NCI-H146 (cell line): ENCODE results near the gene NTPCR.

ENCODE experiments used
- DNase-seq: peaks from one replicate; lab custom pipeline; 2025; lab: John Stamatoyannopoulos, UW

Gene NTPCR

DNA sequence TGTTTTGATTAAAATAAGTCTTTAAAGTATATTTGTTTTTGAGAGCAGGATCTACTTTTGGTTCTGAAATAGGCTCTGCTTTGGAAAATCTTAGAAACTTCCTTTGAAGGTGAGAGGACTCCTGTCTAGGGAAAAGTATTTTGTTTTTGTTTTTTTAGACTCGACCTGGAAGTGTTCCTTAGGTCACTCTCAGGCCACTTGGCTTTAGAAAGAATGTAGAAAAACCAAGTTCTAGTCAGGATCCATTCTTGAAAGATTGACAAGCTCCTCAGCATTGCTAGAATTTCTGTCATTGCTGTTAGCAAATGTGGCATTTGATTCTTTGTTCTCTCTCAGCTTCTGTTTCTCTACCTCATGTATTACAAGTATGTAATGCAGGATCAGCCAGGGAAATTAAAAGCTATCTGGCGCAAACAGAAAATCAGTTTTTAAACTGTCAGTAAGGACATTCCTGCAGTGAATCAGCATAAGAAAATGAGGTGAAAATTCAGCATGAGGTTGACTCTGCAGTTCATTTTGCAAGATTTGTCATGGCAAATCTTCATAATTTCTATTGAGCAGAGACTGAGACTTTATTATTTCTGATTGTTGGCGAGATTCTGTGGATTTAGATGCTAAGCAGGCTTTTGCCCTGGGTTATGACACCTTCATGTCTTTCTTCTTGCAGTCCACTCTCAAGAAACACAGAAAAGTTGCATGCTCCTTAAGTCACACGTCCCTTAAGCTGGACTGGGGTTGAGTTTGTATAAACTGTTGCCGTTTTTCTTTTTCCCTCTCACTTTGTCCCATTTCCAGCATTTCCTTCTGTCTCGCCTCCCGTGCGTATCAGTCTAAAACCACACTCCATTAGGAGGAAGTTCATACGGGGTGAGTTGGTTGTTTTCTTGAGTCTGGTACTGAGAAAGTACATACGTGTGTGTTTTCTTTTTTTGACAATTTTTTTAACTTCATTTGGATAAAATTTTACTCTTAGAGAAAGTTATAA is 12.6 kb downstream of the NTPCR start:
- no peak for DNase-seq

- DNase-seq: no peak
Measured at GRCh38 chr1:232964601-232965000, 14.2 kb downstream of the NTPCR start.

DNA sequence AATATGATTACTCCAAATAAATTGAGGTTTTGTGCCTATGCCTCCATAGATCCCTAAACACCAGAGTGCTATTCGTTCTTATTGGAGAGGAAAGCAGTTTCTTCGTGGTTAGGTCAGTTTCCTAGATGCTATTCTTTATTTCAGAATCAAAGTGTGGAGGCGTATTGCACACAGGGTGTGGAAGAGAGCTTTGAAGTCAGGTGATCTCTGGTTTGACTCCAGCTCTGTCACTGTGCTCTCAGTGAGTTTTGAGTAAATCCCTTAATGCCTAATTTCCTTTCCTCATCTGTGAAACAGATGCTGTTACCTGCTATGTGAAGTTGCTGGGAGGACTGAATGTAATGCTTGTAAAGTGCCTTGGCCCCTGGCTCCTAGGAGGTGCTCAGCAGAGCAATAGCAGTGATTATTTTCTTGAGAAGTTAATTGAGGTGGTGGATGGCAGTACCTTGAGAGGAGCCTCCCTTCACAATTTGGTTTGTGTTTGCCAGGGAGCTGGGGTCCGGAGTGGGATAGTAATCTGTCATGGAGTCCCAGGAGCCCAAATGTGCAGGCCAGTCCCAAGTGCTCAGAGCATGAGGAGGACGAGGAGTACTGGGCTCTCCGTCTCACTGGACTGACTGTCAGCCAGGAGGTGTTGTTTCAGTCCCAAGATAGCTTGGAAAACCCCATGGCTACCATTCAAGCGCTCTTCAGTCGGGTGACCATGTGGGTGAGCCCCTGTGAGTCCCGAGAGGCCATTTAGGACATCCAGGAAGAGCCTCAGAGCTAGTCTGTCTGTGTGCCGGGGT is 14.9 kb downstream of the NTPCR start:
- no peak for DNase-seq

DNA sequence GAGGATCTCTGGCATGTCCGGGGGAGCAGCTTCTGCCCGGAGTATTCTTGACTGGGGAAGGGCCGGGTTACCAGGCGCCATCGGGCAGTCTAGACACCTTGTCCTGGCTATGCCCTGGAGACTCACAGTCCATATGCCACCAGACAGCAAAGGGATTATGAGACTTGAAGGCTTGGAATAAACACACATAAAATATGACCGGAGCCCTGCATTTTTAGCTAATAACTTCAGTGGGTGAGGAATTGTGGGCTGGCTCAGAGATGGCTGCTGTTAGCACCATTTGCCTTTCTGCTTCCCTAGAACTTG is 15.5 kb downstream of the NTPCR start:
- DNase-seq: no peak

DNA sequence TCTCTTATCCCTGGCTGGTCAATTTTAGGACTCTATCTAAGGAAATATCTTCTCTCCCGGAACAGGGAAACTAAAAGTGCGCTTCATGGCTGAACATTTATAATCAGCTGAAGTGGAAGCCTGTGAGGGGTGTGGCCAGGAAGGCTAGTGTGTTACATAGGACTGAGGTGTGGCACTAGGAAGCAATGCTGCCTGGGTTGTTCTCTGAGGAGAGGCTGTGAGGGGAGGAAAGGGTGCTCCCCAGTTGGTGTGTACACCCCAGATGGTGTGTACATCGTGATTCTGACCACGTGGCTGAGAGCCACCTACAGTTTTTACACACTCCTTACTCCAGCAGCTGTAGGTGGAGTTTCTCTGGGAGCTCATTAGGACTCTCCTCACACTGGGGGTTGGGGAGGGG is 16.3 kb downstream of the NTPCR start:
- no peak for DNase-seq

DNA sequence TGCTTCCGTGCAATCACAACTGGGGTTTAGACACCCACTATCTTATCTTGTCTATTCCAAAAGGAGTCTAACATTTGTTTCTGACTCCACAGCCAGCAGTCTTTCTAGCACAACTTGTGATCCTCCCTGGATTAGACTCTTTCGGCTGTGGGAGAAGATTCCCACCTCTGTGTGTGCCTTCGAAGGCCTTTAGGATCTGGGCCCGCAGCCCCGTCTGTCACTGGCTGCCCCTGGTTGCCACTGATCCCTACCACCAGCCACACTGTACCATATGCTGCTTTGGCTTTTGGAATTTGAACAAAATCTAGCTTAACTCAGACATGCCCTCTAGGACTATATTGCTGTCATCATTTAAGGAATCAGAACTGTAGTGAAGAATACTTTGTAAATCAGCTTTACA is 18.0 kb downstream of the NTPCR start:
- DNase-seq: no peak

- DNase-seq: no peak
Measured at GRCh38 chr1:232968965-232969364, 18.6 kb downstream of the NTPCR start.

- no peak for DNase-seq
Measured at GRCh38 chr1:232969799-232970198, 19.4 kb downstream of the NTPCR start.

DNA sequence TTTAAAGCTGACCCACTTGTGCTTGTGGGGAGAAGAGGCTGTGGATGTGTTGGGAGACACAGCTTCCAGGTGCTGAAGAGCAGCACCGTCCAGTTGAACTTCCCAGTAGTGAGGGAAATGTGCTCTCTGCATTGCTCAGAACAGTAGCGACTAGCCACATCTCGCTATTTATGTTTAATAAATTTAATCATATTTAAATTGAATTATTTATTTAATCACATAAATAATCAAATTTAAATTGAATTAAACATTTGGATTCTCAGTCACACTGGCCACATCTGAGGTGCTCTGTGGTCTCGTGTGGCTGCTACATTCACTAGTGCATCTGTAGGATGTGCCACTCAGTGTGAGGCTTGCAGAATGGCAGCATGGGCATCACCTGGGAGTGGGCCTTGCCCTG is 20.1 kb downstream of the NTPCR start:
- no peak for DNase-seq

- DNase-seq: no peak
Measured at GRCh38 chr1:232973652-232974611, 23.5 kb downstream of the NTPCR start.

GRCh38 chr1:232974971-232975370 is 24.6 kb downstream of the NTPCR start:
- DNase-seq: no peak

GRCh38 chr1:232978091-232978634 is 27.8 kb downstream of the NTPCR start:
- no peak for DNase-seq

- DNase-seq: no peak
Measured at GRCh38 chr1:232978815-232979214, 28.4 kb downstream of the NTPCR start.

DNA sequence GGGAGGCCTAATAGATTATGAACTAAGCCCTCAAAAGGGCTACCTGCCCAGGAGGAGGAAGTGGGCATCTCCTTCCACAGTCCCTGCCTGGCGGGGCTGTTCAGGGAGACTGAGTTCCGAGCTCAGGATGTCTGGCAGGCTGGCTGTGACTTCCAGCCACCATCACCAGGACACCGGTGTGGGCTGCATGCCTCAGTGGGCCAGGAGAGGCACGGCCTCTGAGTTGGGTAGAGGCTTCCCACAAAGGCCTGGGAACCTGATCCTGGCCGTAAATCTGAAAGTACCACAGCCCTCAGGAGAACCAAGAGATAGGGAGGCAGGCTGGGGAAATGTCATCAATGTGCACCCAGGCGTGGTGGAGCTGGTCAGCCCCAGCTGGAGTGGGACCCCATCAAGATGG is 29.1 kb downstream of the NTPCR start:
- no peak for DNase-seq

DNA sequence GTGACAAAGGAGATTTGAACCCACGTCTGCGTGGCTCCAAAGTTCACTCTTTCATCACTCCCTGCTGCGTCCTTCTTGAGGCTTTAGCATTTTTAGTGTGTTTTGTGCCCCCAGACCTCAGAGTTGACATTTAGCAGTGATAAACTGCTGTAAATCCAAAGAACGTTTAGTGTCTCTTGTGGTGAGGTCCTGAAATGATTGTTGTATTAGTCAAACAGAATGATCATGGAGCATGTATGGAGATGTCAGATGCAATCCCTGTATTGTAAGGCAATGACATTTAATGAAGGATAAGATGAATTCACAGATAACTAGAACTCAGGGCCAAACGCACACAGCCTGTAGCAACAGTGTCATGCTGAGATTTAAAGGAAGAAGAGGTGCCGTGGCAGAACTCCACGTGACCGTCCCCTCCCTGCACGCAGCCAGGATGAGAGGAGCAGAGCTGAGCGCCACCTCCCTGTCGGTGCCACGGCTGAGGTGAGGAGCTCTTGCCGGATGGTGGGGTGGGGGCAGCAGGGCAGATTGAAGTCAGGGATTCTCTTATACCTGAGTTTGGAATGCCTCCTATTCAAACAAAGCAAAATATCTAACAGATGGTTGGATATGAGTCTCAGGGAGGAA is 30.1 kb downstream of the NTPCR start:
- no peak for DNase-seq

DNA sequence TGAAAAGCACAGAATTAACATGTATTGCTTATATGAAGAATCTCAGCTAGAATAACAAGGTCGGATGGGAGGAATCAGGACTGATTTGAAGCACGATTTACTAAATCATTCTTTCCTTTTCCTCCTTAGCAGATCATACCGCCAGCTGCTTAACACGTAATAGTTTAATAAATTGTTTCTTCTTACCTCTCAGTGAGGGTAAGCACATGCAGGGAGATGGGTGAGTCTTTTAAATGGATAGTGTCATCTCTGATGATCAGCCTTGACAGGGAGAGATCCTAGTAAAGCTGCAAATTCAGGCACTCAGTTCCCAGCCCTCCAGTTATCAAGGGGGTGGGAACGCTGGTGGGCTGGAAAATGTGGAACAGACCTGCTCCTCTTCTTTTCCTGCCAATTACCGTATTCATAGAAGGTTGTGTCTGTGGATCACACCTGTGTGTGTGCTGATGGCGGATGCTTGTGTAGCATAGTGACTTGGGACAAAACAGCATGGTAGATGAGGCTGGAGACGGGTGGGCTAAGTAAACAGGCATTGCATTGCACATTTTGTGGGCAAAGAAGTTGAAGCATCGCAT is 30.7 kb downstream of the NTPCR start:
- no peak for DNase-seq

DNA sequence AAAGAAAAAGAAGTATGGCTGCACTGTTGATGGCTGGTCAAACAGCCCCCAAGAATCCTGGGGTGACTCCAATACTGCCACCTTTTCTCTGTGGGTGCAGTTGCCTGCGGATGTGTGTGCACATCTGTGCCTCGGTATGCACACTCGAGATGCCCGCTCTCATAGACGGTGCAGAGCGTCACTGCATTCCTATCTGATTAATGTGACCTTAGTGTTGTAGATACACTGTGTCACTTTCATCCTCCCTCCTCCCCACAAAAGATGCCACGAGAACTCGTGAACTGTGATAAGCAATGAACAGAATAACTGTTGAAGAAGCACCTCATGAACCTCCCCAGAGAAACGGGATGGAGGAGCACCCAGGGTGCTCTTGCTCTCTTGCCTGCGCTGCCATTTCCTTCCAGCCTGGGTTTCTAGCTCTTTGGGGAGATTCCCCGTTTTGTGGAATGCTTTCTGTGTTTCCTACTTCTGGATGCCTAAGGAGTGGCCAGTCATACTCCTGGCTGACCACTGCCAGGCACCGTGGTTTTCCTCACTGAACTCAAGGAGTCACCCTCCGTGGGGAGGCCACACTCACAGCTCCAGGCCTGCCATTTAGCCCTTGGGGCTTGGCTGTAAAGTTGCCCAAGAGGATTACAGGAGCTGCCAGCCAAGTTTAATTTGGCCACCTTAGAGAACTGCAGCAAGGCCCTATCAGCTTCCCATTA is 32.0 kb downstream of the NTPCR start:
- DNase-seq: no peak

DNA sequence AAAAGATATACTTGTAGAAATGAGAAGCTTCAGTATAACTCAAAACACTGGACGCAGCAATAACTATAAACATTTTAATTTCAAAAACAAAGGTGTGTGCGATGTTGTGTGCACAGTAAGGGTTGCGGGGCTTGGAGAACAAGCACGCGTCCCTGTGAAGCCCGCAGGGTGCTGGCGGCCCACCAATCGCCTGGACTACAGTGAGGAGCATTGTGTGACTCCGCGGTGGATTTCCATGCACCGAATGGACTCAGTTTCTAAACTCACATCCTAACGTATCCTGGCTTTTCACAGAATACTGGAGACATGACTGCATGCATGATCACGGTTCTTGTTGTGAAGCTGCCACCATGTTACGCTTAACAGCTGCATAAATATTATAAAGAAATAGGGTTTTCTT is 33.0 kb downstream of the NTPCR start:
- DNase-seq: no peak

DNA sequence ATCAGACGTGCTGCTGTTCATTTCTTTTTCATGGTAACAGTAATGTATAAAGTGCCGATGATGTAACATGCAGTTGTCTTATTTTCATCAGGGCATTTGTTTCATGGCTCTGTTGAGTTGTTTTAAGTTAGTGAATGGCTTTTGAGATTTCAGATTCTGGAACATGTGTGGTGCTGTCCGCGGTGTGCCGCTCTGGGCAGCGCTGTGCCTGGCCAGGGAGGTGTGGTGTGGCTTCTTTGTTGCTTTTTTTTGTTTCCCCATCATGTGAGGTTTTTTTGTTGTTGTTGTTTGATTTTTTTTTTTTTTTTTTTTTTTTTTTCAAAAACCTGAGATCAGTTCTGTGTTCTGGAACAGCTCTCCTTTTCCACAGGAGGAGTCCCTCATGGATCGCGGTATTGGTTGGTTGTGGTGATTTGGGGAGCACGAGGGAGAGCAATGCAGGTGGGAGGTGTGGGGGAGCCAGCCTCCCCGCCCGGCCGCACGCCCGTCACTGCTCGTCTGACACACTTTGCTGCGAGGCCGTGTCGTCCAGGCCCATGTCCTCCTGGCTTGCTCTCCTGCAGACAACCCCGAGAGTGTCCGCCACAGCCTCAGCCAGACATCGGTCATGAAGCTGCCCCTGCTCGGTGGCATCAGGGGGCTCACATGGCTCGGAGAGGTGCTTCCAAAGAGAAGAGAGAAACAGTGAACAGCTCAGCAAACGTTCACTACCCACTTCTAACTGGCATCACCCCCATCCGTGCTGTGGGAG is 33.6 kb downstream of the NTPCR start:
- DNase-seq: no peak
